GM19372 (cell line): ENCODE measurements around the gene CCDC141.

Experiments used
- ATAC-seq: cut with Tn5 transposase; IDR thresholded peaks from one replicate; pipeline ENCODE4 v1.9.1; 2021; ENCODE audit warnings: mild to moderate bottlenecking, low read depth, moderate library complexity; ENCODE audit not compliant: unreplicated experiment

Gene CCDC141

DNA sequence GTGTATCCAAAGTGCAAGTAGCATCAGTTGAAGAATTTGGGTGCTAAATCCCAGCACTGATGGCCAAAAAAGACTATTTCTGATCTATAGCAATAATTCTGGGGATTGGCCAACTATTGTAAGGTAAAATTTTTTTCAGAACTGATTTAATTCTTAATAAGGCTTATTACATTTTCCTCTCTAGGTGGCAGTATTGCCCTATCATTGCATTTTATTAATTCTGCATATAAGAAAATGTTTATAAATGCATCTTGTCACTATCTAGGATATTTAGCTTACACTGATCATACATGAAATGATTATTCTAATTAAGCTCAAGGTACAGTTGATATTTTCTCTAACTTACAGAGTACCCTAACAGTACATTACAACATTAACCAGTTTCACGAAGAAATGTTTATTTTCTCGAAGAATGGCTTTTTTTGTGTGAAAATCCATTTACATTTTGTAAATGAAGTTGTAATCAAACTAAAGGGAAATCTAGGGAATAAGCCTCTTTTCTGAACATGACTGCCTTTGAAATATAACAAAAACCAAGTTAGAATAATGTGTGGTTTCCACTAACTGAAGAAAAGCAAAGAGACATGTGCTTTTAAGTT, 253.8 kb downstream of the CCDC141 start:
- ATAC-seq = no peak

DNA sequence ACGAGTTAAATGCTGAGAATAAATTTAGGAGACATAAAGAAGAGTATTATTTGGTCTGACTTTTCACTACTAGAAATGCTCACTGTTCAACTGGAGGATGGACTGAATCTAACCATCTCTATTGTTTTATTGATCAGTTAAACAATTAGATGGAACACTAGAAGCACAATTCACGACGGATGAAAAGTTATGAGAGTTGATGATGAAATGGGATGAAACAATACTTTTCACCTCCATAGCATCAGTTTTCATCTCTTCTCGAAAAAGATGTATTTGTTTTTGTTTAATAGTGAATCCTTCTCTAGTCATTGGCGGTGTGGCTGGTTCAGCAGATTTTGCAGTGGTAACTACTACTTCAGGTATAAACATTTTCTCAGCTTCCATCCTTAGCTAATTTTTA, 262.0 kb downstream of the CCDC141 start:
- no peak for ATAC-seq

- no peak for ATAC-seq
Observed at GRCh38 chr2:178787155-178787554, 262.8 kb downstream of the CCDC141 start.

DNA sequence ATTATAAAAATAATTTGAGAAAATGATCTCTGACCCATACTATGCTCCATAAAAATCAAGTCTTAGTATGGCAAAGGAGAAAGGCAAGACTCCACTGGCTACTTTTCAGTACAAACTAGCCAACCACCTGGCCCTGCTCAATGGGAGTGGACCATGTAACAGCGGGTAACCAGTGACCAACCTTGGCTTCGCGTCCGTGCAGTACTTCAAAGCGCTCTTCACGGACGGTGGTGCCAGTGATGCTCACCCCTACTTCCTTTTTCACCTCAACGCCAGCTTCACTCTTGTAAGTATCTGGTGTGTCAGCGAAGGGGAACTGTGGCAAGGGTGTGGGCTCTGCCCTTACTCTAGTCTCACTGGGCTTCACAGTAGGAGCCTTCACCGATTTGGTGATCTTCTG, 266.0 kb downstream of the CCDC141 start:
- ATAC-seq = no peak

- no peak for ATAC-seq
Observed at GRCh38 chr2:178782236-178782635, 267.7 kb downstream of the CCDC141 start.
